Left forelimb (tissue), 1 donor: ENCODE data around the gene MUC12.
"Not testable (repeated sequence)": the region's sequence is repeated elsewhere in the genome, so short reads cannot be mapped to it uniquely, and the experiment has no call there.

Experiments used
- DNase-seq: peaks from one replicate; pipeline ENCODE4 v3.0.0-alpha.2; 2018; ENCODE audit warnings: low spot score

The MUC12 gene

DNA sequence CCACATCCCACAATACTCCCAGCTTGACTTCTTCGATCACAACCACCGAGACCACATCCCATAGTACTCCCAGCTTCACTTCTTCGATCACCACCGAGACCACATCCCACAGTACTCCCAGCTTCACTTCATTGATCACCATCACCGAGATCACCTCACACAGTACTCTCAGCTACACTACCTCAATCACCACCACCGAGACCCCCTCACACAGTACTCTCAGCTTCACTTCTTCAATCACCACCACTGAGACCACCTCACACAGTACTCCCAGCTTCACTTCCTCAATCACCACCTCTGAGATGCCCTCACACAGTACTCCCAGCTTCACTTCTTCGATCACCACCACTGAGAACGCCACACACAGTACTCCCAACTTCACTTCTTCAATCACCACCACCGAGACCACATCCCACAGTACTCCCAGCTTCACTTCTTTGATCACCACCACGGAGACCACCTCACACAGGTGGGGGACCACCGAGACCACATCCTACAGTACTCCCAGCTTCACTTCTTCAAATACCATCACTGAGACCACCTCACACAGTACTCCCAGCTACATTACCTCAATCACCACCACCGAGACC, 11.4 kb upstream of the MUC12 start:
- no peak for DNase-seq

DNA sequence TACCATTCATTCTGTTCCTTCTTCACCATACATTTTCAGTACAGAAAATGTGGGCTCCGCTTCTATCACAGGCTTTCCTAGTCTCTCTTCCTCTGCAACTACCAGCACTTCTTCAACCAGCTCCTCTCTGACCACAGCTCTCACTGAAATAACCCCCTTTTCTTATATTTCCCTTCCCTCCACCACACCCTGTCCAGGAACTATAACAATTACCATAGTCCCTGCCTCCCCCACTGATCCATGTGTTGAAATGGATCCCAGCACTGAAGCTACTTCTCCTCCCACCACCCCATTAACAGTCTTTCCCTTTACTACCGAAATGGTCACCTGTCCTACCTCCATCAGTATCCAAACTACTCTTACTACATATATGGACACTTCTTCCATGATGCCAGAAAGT, 9.5 kb upstream of the MUC12 start:
- no peak for DNase-seq

DNA sequence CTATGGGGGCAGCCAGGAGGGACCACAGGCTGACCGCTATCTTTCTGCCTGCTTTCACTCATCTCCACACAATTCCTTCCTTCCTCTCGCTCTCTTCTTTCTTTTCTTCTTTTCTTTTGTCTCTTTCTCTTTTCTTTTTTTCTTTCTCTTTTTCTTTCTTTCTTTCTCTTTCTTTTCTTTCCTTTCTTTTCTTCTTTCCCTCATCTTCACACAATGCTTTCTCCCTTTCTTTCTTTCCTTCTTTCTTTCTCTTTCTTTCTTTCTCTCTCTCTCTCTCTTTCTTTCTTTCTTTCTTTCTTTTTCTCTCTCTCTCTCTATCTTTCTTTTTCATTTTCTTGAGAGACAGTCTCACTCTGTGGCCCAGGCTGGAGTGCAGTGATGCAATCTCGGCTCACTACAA, 6.8 kb upstream of the MUC12 start:
- no peak for DNase-seq

DNA sequence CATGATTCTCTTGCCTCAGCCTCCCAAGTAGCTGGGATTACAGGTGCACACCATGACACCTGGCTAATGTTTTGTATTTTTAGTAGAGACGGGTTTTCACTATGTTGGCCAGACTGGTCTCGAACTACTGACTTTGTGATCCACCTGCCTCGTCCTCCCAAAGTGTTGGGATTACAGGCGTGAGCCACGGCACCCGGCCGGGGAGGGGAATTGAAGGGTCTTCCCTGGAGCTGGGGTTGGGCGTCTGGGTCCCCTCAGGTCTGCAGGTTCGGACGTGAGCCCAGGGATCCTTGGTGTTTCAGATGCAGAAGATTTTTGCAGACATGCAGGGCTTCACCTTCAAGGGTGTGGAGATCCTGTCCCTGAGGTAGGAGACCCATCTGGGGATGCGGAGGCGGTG, 6.0 kb upstream of the MUC12 start:
- no peak for DNase-seq

DNA sequence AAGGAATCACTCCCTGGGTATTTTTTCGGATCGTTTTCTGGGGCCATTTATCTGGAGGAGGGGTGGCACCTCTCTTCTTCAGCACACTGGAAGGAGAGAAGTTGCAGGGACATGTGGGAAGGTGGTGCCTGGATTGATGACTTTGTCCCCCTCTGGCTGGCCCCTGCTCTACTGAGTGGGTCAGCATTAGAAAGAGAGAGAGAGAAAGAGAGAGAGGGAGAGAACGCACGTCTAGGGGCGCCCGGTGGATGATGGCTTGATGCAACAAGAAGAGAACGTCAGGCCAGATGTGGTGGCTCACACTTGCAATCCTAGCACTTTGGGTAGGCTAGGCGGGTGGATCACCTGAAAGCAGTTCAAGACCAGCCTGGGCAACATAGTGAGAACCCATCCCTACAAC, 5.5 kb upstream of the MUC12 start:
- no peak for DNase-seq

DNA sequence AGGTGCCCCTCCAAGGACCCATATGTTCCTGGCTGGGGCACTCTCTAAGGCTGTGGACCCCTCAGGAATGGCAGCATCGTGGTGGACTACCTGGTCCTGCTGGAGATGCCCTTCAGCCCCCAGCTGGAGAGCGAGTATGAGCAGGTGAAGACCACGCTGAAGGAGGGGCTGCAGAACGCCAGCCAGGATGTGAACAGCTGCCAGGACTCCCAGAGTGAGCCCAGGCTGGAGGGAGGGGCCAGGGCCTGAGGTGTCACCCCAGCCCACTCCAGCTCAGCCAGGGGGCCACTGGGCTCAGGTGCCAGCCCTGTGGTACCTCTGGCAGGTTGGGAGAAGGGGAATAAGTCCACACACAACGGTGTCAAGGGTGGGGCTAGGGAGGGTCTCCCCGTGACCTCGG, 4.7 kb upstream of the MUC12 start:
- no peak for DNase-seq

DNA sequence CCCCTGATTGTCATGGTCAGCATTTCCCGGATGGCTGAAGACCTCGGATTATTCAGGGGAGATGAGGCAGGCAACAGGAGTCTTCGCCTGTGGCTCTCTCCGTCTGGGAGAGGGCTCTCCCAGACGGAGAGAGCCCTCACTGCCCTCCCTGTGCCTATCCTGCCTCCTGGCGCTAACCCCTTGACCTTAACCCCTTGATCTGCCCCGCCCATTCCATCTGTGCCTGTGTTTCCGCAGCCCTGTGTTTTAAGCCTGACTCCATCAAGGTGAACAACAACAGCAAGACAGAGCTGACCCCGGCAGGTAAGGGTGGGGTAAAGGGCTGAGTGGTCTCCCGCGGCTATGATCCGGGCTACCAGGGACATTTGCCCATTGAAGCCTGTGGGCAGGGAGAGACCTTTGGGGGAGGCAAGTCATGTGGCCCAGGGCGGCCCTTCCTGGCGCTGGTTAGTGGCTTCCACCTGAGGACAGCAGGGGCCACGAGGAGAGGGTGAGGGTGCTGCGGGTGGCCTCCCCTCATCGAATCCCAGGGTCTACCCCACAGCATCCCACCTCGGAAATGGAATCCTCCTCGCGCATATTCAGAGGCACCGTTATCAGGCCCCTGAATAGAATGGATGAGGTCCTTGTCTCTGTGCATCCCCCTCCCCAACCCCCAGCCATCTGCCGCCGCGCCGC, 4.2 kb upstream of the MUC12 start:
- no peak for DNase-seq

DNA sequence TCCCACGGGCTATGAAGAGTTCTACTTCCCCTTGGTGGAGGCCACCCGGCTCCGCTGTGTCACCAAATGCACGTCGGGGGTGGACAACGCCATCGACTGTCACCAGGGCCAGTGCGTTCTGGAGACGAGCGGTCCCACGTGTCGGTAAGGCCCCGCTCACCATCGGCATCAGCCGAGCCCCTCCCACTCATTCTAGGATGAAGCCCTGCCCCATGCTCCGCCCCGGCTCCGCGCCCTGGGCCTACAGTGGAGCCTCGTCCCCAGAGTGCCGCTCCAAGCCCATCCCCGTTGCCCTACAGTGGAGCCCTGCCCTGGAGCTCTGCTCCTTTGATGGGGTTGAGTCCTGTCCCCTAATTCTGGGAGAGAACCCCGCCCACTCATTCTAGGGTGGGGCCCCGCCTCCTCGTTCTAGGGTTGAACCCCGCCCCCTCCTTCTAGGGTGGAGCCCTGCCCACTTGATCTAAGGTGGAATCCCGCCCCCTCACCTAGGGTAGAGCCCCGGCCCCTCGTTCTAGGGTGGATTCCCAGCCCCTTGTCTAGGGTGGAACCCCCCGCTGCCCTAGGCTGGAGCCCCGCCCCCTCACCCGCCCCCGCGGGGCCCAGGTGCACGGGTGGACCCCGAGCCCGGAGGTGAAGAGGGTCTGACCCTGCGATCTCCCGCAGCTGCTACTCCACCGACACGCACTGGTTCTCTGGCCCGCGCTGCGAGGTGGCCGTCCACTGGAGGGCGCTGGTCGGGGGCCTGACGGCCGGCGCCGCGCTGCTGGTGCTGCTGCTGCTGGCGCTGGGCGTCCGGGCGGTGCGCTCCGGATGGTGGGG, 3.4 kb upstream of the MUC12 start:
- no peak for DNase-seq

DNA sequence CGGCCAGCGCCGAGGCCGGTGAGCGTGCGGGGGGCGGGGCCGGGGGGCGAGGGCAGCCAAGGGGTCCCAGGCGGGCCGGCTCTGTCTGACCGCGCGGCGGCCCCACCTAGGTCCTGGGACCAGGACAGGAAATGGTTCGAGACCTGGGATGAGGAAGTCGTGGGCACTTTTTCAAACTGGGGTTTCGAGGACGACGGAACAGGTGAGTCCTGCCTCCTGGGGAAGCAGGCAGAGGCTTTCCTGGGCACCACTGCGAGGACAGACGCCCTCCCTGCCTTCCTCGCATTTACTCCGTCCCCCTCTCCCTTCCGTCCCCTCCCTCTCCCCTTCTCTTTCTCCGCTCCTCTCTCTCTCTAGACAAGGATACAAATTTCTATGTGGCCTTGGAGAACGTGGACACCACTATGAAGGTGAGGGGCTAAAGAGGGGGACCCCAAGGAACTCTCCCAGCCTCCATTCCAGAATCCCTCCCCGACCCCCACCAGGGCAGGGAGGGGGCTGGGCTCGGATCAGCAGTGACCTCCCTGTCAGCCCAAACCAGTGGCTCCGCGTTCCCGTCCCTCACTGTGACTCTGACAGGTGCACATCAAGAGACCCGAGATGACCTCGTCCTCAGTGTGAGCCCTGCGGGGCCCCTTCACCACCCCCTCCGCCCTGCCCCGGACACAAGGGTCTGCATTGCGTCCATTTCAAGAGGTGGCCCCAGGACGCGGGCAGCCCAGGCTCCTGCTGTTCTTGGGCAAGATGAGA, 2.6 kb upstream of the MUC12 start:
- no peak for DNase-seq

DNA sequence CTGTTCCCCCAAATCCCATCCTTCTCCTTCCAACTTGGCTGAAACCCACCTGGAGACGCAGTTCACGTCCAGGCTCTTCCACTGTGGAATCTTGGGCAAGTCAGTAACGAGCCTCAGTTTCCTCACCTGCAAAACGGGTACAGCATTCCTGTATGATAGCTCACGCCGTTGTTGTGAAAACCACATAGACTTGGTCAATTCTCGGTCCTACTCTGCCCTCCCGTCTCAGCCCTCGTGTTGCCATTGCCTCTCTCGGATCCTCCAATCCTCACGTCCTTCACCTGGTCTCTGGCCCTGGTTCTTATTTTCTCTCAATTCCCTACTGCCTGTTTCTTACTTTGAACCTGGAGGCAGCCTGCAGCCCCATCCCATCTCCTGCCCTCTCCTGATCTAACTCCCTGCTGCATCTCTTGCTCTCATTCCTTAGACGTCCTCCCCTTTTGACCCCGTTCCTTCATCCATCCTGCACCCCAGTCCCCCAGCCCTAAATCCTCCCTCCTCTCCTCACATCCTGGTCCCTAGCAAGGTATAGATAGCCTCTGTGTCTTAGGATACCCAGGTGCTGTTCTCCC, 2.0 kb upstream of the MUC12 start:
- no peak for DNase-seq

DNA sequence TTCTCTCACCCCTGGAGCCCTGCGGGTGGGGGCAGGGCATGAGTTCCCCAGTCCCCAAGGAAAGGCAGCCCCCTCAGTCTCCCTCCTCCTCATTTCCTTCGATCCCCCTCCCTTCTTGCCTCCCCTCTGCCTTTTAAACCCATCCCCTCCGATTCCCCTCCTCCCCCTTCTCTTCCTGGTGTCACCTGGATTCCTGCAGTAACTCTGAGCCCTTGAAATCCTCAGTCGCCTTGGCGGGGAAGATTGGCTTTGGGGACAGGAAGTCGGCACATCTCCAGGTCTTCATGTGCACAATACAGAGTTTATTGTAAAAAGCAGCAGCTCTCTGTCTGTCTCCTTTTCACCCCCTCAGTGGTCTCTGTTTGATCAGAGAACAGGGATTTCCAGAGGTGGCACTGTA, 1.3 kb upstream of the MUC12 start:
- no peak for DNase-seq

DNA sequence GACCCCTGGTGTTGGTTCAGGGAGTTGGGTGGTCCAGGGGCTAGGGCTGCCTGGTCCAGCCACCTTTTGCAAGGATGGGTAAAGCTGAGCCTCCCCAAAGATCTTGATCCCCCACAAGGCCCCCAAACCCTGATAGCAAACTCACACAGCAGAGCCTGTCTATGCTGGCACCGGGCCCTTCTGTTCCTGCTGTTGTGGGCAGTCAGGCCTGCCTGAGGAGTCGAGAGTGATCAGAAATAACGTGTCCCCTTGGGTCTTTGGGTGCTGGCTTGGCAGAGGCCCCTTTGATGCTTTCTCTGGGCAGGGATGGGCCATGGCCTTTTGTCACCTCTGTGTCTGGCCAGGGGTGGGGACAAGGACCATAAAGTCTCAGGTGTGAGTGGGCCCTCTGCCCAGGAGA, 715 bp upstream of the MUC12 start:
- no peak for DNase-seq

DNA sequence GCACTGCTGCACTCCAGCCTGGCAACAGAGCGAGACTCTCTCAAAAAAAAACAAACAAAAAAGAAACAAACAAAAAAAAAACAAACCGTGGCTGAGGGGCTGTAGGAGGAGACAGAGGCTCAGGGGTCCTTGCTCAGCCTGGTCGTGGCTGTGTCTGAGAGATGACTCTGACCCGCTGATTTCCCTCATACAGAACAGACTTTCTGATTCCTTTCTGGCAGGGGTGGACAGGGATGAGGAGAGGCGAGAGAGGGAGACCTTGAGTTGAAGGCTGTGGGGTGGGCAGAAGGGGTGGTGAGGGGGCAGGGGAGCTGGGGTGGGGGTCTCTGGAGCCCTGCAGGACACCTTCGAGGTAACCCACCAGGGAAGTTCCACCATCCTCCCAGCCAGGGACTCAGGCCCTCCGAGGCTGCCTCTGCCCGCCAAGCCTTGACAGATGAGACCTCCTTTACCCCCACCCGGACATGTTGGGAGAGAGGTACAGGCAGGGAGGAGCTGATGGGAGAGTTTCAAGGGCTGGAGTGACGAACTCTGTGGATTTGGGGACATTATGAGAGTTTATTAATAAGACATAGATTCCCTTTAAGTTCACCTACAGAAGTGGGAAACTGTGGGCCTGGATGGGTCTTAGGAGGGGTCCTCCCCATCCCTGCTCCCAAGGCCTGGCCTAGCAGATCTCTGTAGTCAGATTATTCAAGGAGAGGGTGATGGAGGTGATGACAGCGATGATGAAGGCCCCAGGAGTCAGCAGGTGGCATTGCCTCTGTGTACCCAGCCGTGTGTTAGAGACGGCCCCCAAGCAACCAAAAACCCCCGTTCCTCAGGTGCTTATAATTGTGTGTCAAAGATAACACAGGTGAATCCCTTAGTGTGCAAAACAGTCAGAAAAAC, 2.0 kb downstream of the MUC12 start:
- DNase-seq, result no peak

DNA sequence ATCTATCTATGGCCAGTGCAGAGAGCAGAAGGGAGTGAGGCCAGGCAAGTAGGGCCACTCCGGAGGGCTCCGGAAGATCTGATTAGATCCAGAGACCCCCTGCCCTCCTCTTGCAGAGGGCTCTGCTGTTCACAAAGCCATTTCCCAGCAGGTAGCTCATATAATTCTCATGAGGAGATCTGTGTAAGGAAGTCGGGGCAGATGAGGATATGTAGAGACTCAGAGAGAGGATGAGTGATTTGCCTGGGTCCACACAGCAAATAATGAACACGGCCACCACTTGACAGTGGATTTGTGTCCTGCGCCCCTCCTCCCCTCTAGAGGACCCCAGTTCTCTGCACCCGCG, 2.6 kb downstream of the MUC12 start:
- no peak for DNase-seq

DNA sequence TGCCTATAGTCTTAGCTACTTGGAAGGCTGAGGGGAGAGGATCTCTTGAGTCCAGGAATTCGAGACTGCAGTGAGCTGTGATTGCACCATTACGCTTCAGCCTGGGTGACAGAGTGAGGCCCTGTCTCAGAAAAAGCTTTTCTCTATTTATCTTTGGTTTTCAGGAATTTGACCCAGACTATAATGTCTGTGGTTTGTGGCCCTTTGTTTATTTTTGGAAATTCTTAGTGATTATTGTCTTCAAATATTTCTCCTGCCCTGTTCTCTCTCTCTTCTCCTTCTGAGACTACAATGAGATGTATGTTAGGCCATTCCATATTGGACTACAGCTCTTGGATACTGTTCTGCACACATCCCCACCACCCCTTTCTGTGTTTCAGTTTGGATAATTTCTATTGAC, 4.7 kb downstream of the MUC12 start:
- no peak for DNase-seq

DNA sequence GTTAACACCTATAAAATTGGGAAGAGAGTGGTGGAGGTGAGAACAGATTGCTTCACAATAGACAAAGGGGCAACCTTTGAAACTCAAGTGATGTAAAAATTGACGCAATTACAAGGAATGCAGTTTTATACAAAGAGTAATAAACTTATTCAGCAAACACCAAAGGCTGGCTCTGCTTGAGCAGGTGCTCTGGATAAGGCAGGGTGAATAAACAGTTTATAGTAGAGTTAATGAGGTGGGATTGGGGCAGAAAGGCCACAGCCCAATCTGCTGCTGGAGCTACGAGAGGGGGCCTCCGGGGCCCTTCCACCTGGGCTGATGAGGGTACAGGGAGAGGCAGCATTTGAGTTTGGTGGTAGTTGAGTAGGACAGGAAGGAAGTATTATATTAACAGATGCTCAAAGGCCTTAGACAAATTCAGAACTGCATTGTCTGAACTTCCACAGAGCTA, 6.0 kb downstream of the MUC12 start:
- DNase-seq, result no peak

DNA sequence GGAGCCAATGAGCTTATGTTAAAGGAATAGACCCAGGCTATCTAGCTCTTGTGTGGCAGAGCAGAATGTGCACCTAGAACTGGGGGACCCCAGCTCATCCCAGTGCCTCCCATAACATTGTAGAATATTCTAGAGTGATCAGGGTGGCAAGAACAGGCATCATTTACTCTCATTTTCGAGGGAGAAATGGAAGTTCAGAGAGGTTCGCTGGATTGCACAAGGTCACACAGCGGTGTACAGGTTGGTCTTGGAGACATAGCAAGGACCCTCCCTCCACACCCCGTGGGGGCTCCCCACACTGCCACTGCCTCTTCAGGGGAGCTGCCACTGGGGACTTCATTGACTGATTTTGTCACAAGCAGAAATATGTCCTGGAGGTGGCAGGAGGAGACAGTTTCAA, 8.9 kb downstream of the MUC12 start:
- DNase-seq, result no peak

DNA sequence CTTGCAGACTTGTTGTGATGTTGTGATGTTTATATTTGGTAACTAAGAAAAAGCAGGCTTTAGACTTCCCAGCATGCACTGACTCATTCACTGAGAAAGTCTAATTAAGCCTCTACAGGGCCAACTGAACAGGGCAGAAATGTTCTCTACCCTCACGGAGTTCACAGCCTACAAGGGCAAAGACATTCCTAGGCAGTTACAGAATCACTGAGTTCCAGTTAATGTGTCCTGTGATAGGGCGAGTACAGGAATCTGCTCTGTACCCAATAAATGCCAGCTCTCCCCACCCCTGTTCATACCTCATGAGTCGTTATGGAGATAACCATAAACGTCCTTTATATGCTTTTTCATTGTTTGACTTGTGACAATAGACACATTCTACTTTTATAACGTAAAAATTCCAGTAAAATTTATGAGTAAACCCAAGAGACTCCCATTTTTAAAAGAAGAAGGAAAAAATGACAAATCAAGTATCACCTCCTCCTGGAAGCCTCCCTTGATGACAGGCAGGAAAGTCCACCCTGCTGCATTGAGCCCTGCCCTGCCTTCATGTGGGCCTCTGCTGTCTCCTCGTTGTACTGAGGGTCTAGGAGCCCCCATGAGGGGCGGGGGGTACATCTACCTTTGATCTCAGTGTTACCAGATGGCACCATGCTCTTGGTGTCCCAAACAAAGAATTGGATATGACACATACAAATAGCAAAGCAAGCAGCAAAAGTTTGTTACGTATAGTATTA, 14.3 kb downstream of the MUC12 start:
- DNase-seq, result no peak

DNA sequence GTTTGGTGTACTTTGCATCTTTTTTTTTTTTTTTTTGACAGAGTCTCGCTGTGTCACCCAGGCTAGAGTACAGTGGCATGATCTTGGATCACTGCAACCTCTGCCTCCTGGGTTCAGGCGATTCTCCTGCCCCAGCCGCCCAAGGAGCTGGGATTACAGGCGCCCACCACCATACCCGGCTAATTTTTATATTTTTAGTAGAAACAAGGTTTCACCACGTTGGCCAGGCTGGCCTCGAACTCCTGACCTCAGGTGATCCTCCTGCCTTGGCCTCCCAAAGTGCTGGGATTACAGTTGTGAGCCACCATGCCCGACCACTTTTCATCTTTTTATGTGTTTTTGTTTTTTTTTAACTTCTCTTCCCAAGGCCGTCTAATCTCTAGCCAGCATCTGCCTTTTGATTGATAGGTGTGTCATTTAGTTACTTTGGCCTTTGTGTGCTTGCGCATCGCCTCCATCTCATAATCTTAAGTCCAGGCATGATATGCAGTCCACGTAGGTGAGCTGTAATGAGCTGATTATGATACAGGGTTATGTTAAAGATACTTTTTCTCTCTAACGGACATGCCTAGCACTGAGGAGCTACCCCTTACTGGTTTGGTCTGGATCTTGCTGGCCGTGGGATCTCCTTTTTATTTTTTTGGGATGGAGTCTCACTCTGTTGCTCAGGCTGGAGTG, 15.0 kb downstream of the MUC12 start:
- not testable (repeated sequence) for DNase-seq
